B cell (primary cell): ENCODE data around the gene ADORA2B. TPM values are rescaled to one million over a fixed set of nuclear protein-coding genes. Genes with fewer than 3 reads are reported as not detected.

Experiments
- ATAC-seq: fragments of 200-7000 bp; cut with Tn5 transposase; one replicate; pipeline ENCODE4 v1.10.0; 2021; ENCODE audit warnings: low read depth, mild to moderate bottlenecking, moderate number of reproducible peaks, moderate library complexity
- CTCF ChIA-PET: fragments of 350-600 bp; sonication (Branson Sonifier 250); formaldehyde crosslinking; loops from one replicate; lab custom pipeline; 2021; ENCODE audit warnings: antibody characterized with exemption, inconsistent platforms; lab: Charles Lee
- POLR2A ChIA-PET: fragments of 350-600 bp; sonication (Branson Sonifier 250); formaldehyde crosslinking; loops from one replicate; lab custom pipeline; 2021; ENCODE audit warnings: antibody characterized with exemption; lab: Charles Lee
- DNase-seq: peaks from one replicate; pipeline ENCODE4 v3.0.0; 2013
- H2AFZ ChIP-seq: 2 replicates; pipeline ENCODE4 v1.6.1; 2012; ENCODE audit warnings: mild to moderate bottlenecking, low read depth, low read length; ENCODE audit not compliant: insufficient read depth, poor library complexity, severe bottlenecking
- H3K27ac ChIP-seq, 2 donors: 1 replicate in 1 of 2; 2 replicates in 1 of 2; pipeline ENCODE4 v1.5.1; 2012 to 2013; ENCODE audit warnings: low read length in 2 of 2, mild to moderate bottlenecking in 2 of 2, moderate library complexity in 1 of 2
- H3K27me3 ChIP-seq, 4 experiments: fragments of 200-600 bp in 1 of 4; sonication (generic) in 1 of 4; replicated peaks in 1 of 4; 1 replicate in 2 of 4; 2 replicates in 2 of 4; pipeline versions ENCODE4 v1.6.1 to v1.7.0; 2013 to 2016; ENCODE audit warnings: low read length in 3 of 4, mild to moderate bottlenecking in 2 of 4, mixed read lengths in 1 of 4, moderate library complexity in 1 of 4; ENCODE audit not compliant: insufficient read depth in 4 of 4, control insufficient read depth in 3 of 4; ENCODE audit errors: control extremely low read depth in 1 of 4
- H3K36me3 ChIP-seq, 2 experiments: replicated peaks in 1 of 2; 1 replicate in 1 of 2; 2 replicates in 1 of 2; pipeline versions ENCODE4 v1.6.1 to v1.7.1; 2013; ENCODE audit warnings: low read length in 1 of 2; ENCODE audit not compliant: insufficient read depth in 2 of 2, control insufficient read depth in 1 of 2; ENCODE audit errors: control extremely low read depth in 1 of 2, extremely low read depth in 1 of 2
- H3K4me1 ChIP-seq, 2 donors: fragments of 200-600 bp in 1 of 2; sonication (generic) in 1 of 2; 1 replicate in 1 of 2; 2 replicates in 1 of 2; pipeline versions ENCODE4 v1.5.1 to v1.6.1; 2013 to 2017; ENCODE audit warnings: low read length in 2 of 2; ENCODE audit not compliant: control insufficient read depth in 2 of 2, insufficient read depth in 2 of 2
- H3K4me2 ChIP-seq: replicated peaks from 2 replicates; pipeline ENCODE3; 2012; ENCODE audit warnings: mild to moderate bottlenecking, low read depth, low read length; ENCODE audit not compliant: poor library complexity, severe bottlenecking
- H3K4me3 ChIP-seq, 5 experiments: fragments of 200-600 bp in 1 of 5; sonication (generic) in 1 of 5; 1 replicate in 3 of 5; 2 replicates in 2 of 5; pipeline versions ENCODE4 v1.5.1 to v1.7.0; 2011 to 2016; ENCODE audit warnings: low read length in 4 of 5, mild to moderate bottlenecking in 4 of 5, low read depth in 2 of 5, control low read depth in 1 of 5, moderate library complexity in 1 of 5; ENCODE audit not compliant: insufficient read depth in 1 of 5; ENCODE audit errors: control extremely low read depth in 1 of 5, extremely low read depth in 1 of 5
- H3K79me2 ChIP-seq: fragments of 200-600 bp; sonication (generic); one replicate; pipeline ENCODE4 v1.6.0; 2016; ENCODE audit warnings: low read length; ENCODE audit not compliant: control insufficient read depth, insufficient read depth
- H3K9ac ChIP-seq: fragments of 200-600 bp; sonication (generic); 2 replicates; pipeline ENCODE4 v1.6.1; 2017; ENCODE audit warnings: mild to moderate bottlenecking, low read length, moderate library complexity
- H3K9me3 ChIP-seq, 3 donors: one replicate each; pipeline versions ENCODE4 v1.6.1 to v1.7.1; 2013; ENCODE audit warnings: low read length in 2 of 3; ENCODE audit not compliant: control insufficient read depth in 2 of 3, insufficient read depth in 1 of 3; ENCODE audit errors: control extremely low read depth in 1 of 3
- H4K20me1 ChIP-seq: 2 replicates; pipeline ENCODE4 v1.6.0; 2012; ENCODE audit warnings: mild to moderate bottlenecking, low read length; ENCODE audit not compliant: insufficient read depth, control insufficient read depth, poor library complexity, severe bottlenecking
- H3K27ac Mint-ChIP-seq: one replicate; pipeline ENCODE4 v1.8.0; 2021; ENCODE audit warnings: mixed read lengths
- H3K27me3 Mint-ChIP-seq: one replicate; pipeline ENCODE4 v1.8.0; 2021; ENCODE audit warnings: mixed read lengths
- H3K4me1 Mint-ChIP-seq: one replicate; pipeline ENCODE4 v1.8.0; 2021; ENCODE audit warnings: mixed read lengths
- H3K4me3 Mint-ChIP-seq: one replicate; pipeline ENCODE4 v1.8.0; 2021; ENCODE audit warnings: mixed read lengths
- H3K9me3 Mint-ChIP-seq: one replicate; pipeline ENCODE4 v1.8.0; 2022; ENCODE audit warnings: mixed read lengths; ENCODE audit not compliant: insufficient read depth
- CTCF ChIP-seq: fragments of 200-600 bp; IDR thresholded peaks from one replicate; pipeline ENCODE4 v1.8.0; 2022; ENCODE audit warnings: antibody characterized with exemption, mild to moderate bottlenecking
- EZH2 ChIP-seq: IDR thresholded peaks from 2 replicates; pipeline ENCODE4 v1.6.1; 2012; ENCODE audit warnings: borderline replicate concordance, low read depth, mild to moderate bottlenecking, moderate library complexity, low read length; ENCODE audit not compliant: insufficient read depth, poor library complexity, severe bottlenecking
- WGBS: methylation state at CpG from one replicate; pipeline ENCODE4 v1.1.5; 2013; ENCODE audit warnings: missing lambda C conversion rate; ENCODE audit not compliant: insufficient coverage; 5-methylcytosine and 5-hydroxymethylcytosine counted together
- intact Hi-C: fragments of 100-400 bp; cut with micrococcal nuclease; formaldehyde crosslinking; loops from one replicate; pipeline ENCODE4 v1.10.0; 2022
- polyA plus RNA-seq: library from polyadenylated mRNA; depleted of rRNA; stranded (reverse); fragments of >200 nt; gene quantifications from 2 replicates; pipeline ENCODE4 v1.2.3, GENCODE V29; 2012
- total RNA-seq, 2 donors: library from RNA; stranded (reverse); fragments of 120-200 nt in 1 of 2; gene quantifications; 1 replicate in 1 of 2; 2 replicates in 1 of 2; pipeline versions ENCODE4 v1.2.3 to v1.2.4, GENCODE V29; 2013 to 2022

Gene ADORA2B
- total and polyA plus RNA-seq, 2 donors (not counting 1 experiment from before 2014, with no cell fraction given) = not detected

GRCh38 chr17:15929941-15930340 lies 15.0 kb upstream of the ADORA2B start:
- no peak overlapping the region for H3K27ac ChIP-seq
- H3K79me2 ChIP-seq = no peaks in the 10 kb centered on the region
- H4K20me1 ChIP-seq = no peaks in the 10 kb centered on the region
- no peak overlapping the region for H3K4me3 Mint-ChIP-seq
- no peak overlapping the region for H3K4me3 ChIP-seq
- no peak overlapping the region for H3K27ac Mint-ChIP-seq
- H3K9me3 Mint-ChIP-seq = no peaks in the 10 kb centered on the region
- POLR2A ChIA-PET = no interaction called here
- intact Hi-C loops = no loop called here
- CTCF ChIA-PET = no interaction called here
- ATAC-seq = no peak
- peaks cover 0 to 3% (median 0%) of the 10 kb centered on the region in 3 donors for H3K9me3 ChIP-seq
- H3K4me2 ChIP-seq = no peak overlapping the region
- no peak overlapping the region for H2AFZ ChIP-seq
- peaks cover 9% of the 10 kb centered on the region for H3K4me1 Mint-ChIP-seq
- peaks cover 0 to 6% (median 0%) of the 10 kb centered on the region in 4 experiments for H3K27me3 ChIP-seq
- peaks cover 19% of the 10 kb centered on the region for H3K27me3 Mint-ChIP-seq
- H3K36me3 ChIP-seq = no peaks in the 10 kb centered on the region
- H3K9ac ChIP-seq = no peak overlapping the region
- H3K4me1 ChIP-seq = peaks cover 6 to 7% of the 10 kb centered on the region in 2 donors
- no peak for DNase-seq
- WGBS = 80% methylated on average over 2 of the region's 4 CpGs
- TF ChIP-seq EZH2 (no peak), CTCF (no peak)

GRCh38 chr17:15930426-15930825 lies 14.5 kb upstream of the ADORA2B start:
- H3K27me3 ChIP-seq = peaks cover 0 to 6% (median 0%) of the 10 kb centered on the region in 4 experiments
- WGBS = 49% methylated on average over 6 of the region's 6 CpGs
- no peak overlapping the region for H3K4me3 ChIP-seq
- intact Hi-C loops = no loop called here
- H4K20me1 ChIP-seq = no peaks in the 10 kb centered on the region
- CTCF ChIA-PET = no interaction called here
- POLR2A ChIA-PET = no interaction called here
- H3K4me2 ChIP-seq = no peak overlapping the region
- H3K4me1 Mint-ChIP-seq = peaks cover 9% of the 10 kb centered on the region
- no peak overlapping the region for H3K9ac ChIP-seq
- H3K4me3 Mint-ChIP-seq = no peak overlapping the region
- H3K27ac ChIP-seq = no peak overlapping the region
- ATAC-seq (no peak), DNase-seq (no peak)
- H3K36me3 ChIP-seq = no peaks in the 10 kb centered on the region
- H3K27me3 Mint-ChIP-seq = peaks cover 18% of the 10 kb centered on the region
- no peak for TF ChIP-seq EZH2
- TF ChIP-seq CTCF = no peak
- H3K79me2 ChIP-seq = no peaks in the 10 kb centered on the region
- peaks cover 0 to 3% (median 0%) of the 10 kb centered on the region in 3 donors for H3K9me3 ChIP-seq
- no peak overlapping the region for H3K27ac Mint-ChIP-seq
- H2AFZ ChIP-seq = no peak overlapping the region
- peaks cover 6 to 7% of the 10 kb centered on the region in 2 donors for H3K4me1 ChIP-seq
- H3K9me3 Mint-ChIP-seq = no peaks in the 10 kb centered on the region
